HepG2 (cell line): Measurements from ENCODE around the gene CELF5. TPM values are rescaled to one million over a fixed set of nuclear protein-coding genes. Genes with fewer than 3 reads are reported as not detected.
A peak's percentile ranks its signal among the peaks of the same experiment; 100 is the strongest.

Experiments
- ATAC-seq: fragments of 200-7000 bp; cut with Tn5 transposase; 3 replicates; pipeline ENCODE4 v1.9.1; 2020; ENCODE audit warnings: mild to moderate bottlenecking, moderate library complexity
- BruUV-seq: library from RNA; stranded (reverse); fragments of 400-500 nt; replicated peaks from 2 replicates; lab custom pipeline; 2021; lab: Mats Ljungman, UMichigan
- CTCF ChIA-PET: fragments of 300-600 bp; formaldehyde crosslinking; extraction: SDS; loops from one replicate; lab custom pipeline; 2021; ENCODE audit warnings: low total read pairs, inconsistent platforms, low intra/inter-chr PET ratio; lab: Yijun Ruan, JAX
- POLR2A ChIA-PET: fragments of 350-600 bp; sonication (Branson Sonifier 250); formaldehyde crosslinking; loops from one replicate; lab custom pipeline; 2020; ENCODE audit warnings: antibody characterized with exemption, inconsistent platforms; lab: Yijun Ruan, JAX
- DNase-seq: peaks from one replicate; pipeline ENCODE4 v3.0.0-alpha.2; 2015; ENCODE audit warnings: low spot score
- FAIRE-seq: peaks from 3 replicates; lab custom pipeline; 2011; peaks lifted over from hg19 to GRCh38; lab: Jason Lieb, UNC
- H2AFZ ChIP-seq: one replicate; pipeline ENCODE4 v1.6.1; 2011; ENCODE audit warnings: low read length, inconsistent platforms
- H3K27ac ChIP-seq: fragments of 300-600 bp; 3 replicates; pipeline ENCODE4 v1.8.0; 2011; ENCODE audit warnings: mixed run types, mild to moderate bottlenecking, mixed read lengths, low read length, inconsistent platforms; ENCODE audit not compliant: insufficient read depth; ENCODE audit errors: extremely low read length
- H3K27me3 ChIP-seq, 2 experiments: fragments of 200-600 bp in 1 of 2; 2 replicates in 1 of 2; 3 replicates in 1 of 2; pipeline versions ENCODE4 v1.6.0 to v1.8.0; 2011; ENCODE audit warnings: low read length in 2 of 2, mild to moderate bottlenecking in 2 of 2, moderate library complexity in 2 of 2, inconsistent platforms in 1 of 2; ENCODE audit not compliant: insufficient read depth in 2 of 2, control insufficient read depth in 1 of 2
- H3K36me3 ChIP-seq, 2 experiments: fragments of 200-600 bp in 1 of 2; replicated peaks in 1 of 2; 2 replicates in 1 of 2; 3 replicates in 1 of 2; pipeline versions ENCODE4 v1.5.1 to v1.8.0; 2011; ENCODE audit warnings: low read length in 2 of 2, inconsistent platforms in 1 of 2; ENCODE audit not compliant: insufficient read depth in 2 of 2, control insufficient read depth in 1 of 2
- H3K4me1 ChIP-seq: 2 replicates; pipeline ENCODE4 v1.5.1; 2012; ENCODE audit warnings: low read length, inconsistent platforms; ENCODE audit not compliant: insufficient read depth
- H3K4me2 ChIP-seq: 2 replicates; pipeline ENCODE4 v1.6.0; 2011; ENCODE audit warnings: low read depth, low read length, inconsistent platforms
- H3K4me3 ChIP-seq, 3 experiments: fragments of 200-600 bp in 1 of 3; sonication (generic), shearing (Covaris generic) in 1 of 3; replicated peaks in 1 of 3; 2 replicates each; pipeline ENCODE4 v1.5.1; 2011 to 2016; ENCODE audit warnings: low read length in 3 of 3, inconsistent platforms in 2 of 3, low read depth in 2 of 3, mild to moderate bottlenecking in 2 of 3, control low read depth in 1 of 3, mixed read lengths in 1 of 3; ENCODE audit not compliant: insufficient read depth in 1 of 3
- H3K79me2 ChIP-seq: one replicate; pipeline ENCODE4 v1.6.1; 2011; ENCODE audit warnings: low read length, inconsistent platforms; ENCODE audit not compliant: insufficient read depth
- H3K9ac ChIP-seq: 2 replicates; pipeline ENCODE4 v1.6.0; 2011; ENCODE audit warnings: mild to moderate bottlenecking, low read depth, low read length, inconsistent platforms; ENCODE audit not compliant: insufficient read depth
- H3K9me3 ChIP-seq: 2 replicates; pipeline ENCODE4 v1.5.1; 2012; ENCODE audit warnings: mild to moderate bottlenecking, low read length
- H4K20me1 ChIP-seq: 2 replicates; pipeline ENCODE4 v1.6.0; 2011; ENCODE audit warnings: inconsistent platforms, mild to moderate bottlenecking, low read length, moderate library complexity; ENCODE audit not compliant: insufficient read depth
- ADNP ChIP-seq: sonication (generic); formaldehyde crosslinking; IDR thresholded peaks from 2 replicates; pipeline ENCODE4 v1.4.0; 2020; ENCODE audit warnings: missing genetic modification reagents
- ATM ChIP-seq: fragments of 450-650 bp; IDR thresholded peaks from 2 replicates; pipeline ENCODE4 v1.7.1; 2017; ENCODE audit warnings: mild to moderate bottlenecking, borderline replicate concordance
- CREBL2 ChIP-seq: sonication (generic); formaldehyde crosslinking; IDR thresholded peaks from 2 replicates; pipeline ENCODE4 v1.8.1; 2023; ENCODE audit warnings: missing genetic modification reagents, mild to moderate bottlenecking, borderline replicate concordance
- GATA4 ChIP-seq: sonication (generic); IDR thresholded peaks from 2 replicates; pipeline ENCODE4 v1.6.1; 2016; ENCODE audit warnings: antibody characterized with exemption, low read depth, borderline replicate concordance
- HDAC2 ChIP-seq: sonication (generic); formaldehyde crosslinking; IDR thresholded peaks from 2 replicates; pipeline ENCODE4 v1.4.0; 2020; ENCODE audit warnings: missing genetic modification reagents
- HMG20A ChIP-seq: IDR thresholded peaks from 2 replicates; pipeline ENCODE4 v1.6.1; 2016; ENCODE audit warnings: borderline replicate concordance
- IKZF1 ChIP-seq: fragments of 450-650 bp; IDR thresholded peaks from 2 replicates; pipeline ENCODE4 v1.7.1; 2016
- IRX3 ChIP-seq: sonication (generic); formaldehyde crosslinking; IDR thresholded peaks from 2 replicates; pipeline ENCODE4 v1.8.1; 2023; ENCODE audit warnings: mild to moderate bottlenecking, low read depth, missing genetic modification reagents, borderline replicate concordance
- NR2C2 ChIP-seq: sonication (generic); formaldehyde crosslinking; IDR thresholded peaks from 2 replicates; pipeline ENCODE4 v1.4.0; 2020; ENCODE audit warnings: missing genetic modification reagents, mild to moderate bottlenecking, moderate library complexity, borderline replicate concordance
- POGK ChIP-seq: sonication (generic); formaldehyde crosslinking; conservative IDR thresholded peaks from 2 replicates; pipeline ENCODE4 v1.8.0; 2022; ENCODE audit warnings: mild to moderate bottlenecking, moderate library complexity, missing genetic modification reagents
- POLR2G ChIP-seq: fragments of 200-400 bp; formaldehyde crosslinking; IDR thresholded peaks from 2 replicates; pipeline ENCODE4 v1.6.1; 2018; ENCODE audit warnings: mild to moderate bottlenecking, low read depth, low read length, moderate library complexity
- PTBP1 ChIP-seq: fragments of 200-400 bp; formaldehyde crosslinking; IDR thresholded peaks from 2 replicates; pipeline ENCODE4 v1.6.1; 2018; ENCODE audit warnings: low read length, low read depth; ENCODE audit not compliant: poor library complexity, severe bottlenecking
- RBM22 ChIP-seq: fragments of 200-400 bp; formaldehyde crosslinking; optimal IDR thresholded peaks from 2 replicates; pipeline ENCODE3; 2017; ENCODE audit warnings: mild to moderate bottlenecking, low read length, moderate library complexity
- RBM39 ChIP-seq: fragments of 200-400 bp; formaldehyde crosslinking; IDR thresholded peaks from one replicate; pipeline ENCODE4 v1.6.1; 2018; ENCODE audit warnings: antibody characterized with exemption, mild to moderate bottlenecking, low read depth, low read length; ENCODE audit not compliant: poor library complexity, severe bottlenecking
- SMC3 ChIP-seq: IDR thresholded peaks from 2 replicates; pipeline ENCODE4 v1.6.1; 2011; ENCODE audit warnings: low read length, improper control_type of control experiment
- SP140L ChIP-seq: sonication (generic); formaldehyde crosslinking; IDR thresholded peaks from 2 replicates; pipeline ENCODE4 v1.4.0; 2020; ENCODE audit warnings: missing genetic modification reagents, borderline replicate concordance
- STAG1 ChIP-seq: sonication (generic); formaldehyde crosslinking; IDR thresholded peaks from 2 replicates; pipeline ENCODE4 v1.4.0; 2020; ENCODE audit warnings: missing genetic modification reagents
- XBP1 ChIP-seq: sonication (generic); formaldehyde crosslinking; IDR thresholded peaks from 2 replicates; pipeline ENCODE4 v1.5.0; 2020; ENCODE audit warnings: missing genetic modification reagents
- ZFP37 ChIP-seq: sonication (generic); formaldehyde crosslinking; IDR thresholded peaks from 2 replicates; pipeline ENCODE4 v1.4.0; 2020; ENCODE audit warnings: missing genetic modification reagents, borderline replicate concordance
- ZMYM3 ChIP-seq: sonication (generic); formaldehyde crosslinking; IDR thresholded peaks from 2 replicates; pipeline ENCODE4 v1.5.1; 2020; ENCODE audit warnings: mild to moderate bottlenecking, missing genetic modification reagents
- ZNF12 ChIP-seq: sonication (generic); formaldehyde crosslinking; IDR thresholded peaks from 2 replicates; pipeline ENCODE4 v1.5.0; 2020; ENCODE audit warnings: missing genetic modification reagents
- ZNF234 ChIP-seq: sonication (generic); formaldehyde crosslinking; conservative IDR thresholded peaks from 2 replicates; pipeline ENCODE4 v1.5.1; 2020; ENCODE audit warnings: mild to moderate bottlenecking, missing genetic modification reagents
- ZNF296 ChIP-seq: sonication (generic); formaldehyde crosslinking; conservative IDR thresholded peaks from 2 replicates; pipeline ENCODE4 v1.5.0; 2020; ENCODE audit warnings: mild to moderate bottlenecking, missing genetic modification reagents
- WGBS: methylation state at CpG from one replicate; pipeline ENCODE4 v1.1.6; 2017; ENCODE audit warnings: low lambda C conversion rate; 5-methylcytosine and 5-hydroxymethylcytosine counted together
- in situ Hi-C: cut with HindIII; loops from 2 replicates; pipeline ENCODE4 v1.10.0; 2017; ENCODE audit warnings: low pct_unique_long_range_greater_than_20kb; ENCODE audit not compliant: extremely low pct_ligation_motif_present
- intact Hi-C: fragments of 100-400 bp; cut with micrococcal nuclease; formaldehyde crosslinking; loops from one replicate; pipeline ENCODE4 v1.10.0; 2022; ENCODE audit not compliant: unreplicated experiment
- polyA plus RNA-seq, 8 experiments: library from polyadenylated mRNA; depleted of rRNA in 3 of 8; stranded (reverse) in 7 of 8; unstranded in 1 of 8; fragments of >200 nt; fragmentation: Illumina TruSeq in 4 of 8; extraction: Trizol in 4 of 8; gene quantifications; 2 replicates each; pipeline versions ENCODE4 v1.2.1 to v1.2.3, GENCODE V29; 2011 to 2016; ENCODE audit warnings: low read depth in 4 of 8, missing spikeins in 1 of 8, mixed read lengths in 1 of 8; ENCODE audit not compliant: insufficient read depth in 1 of 8
- total RNA-seq, 5 experiments: library from RNA; depleted of rRNA; stranded (reverse); fragments of >200 nt; fragmentation: Illumina TruSeq; extraction: Trizol; gene quantifications; 2 replicates each; pipeline ENCODE4 v1.2.3, GENCODE V29; 2016; ENCODE audit warnings: low read depth in 1 of 5
- TF ChIP-seq, protein P1 (sequence below): sonication (generic); formaldehyde crosslinking; conservative IDR thresholded peaks from 2 replicates; pipeline ENCODE4 v1.4.0; 2020; ENCODE audit warnings: missing genetic modification reagents

Gene CELF5
- total and polyA plus RNA-seq, 2 of the 13 experiments (the other 11 are each of a cell fraction or from before 2014, with no cell fraction given): 0.31 to 0.84 TPM

- 0 out of 2 replicates have a peak, but pooled peaks have one; percentile 24 for TF ChIP-seq STAG1 (CRISPR knock-in tag)
- peak; percentile 59 for TF ChIP-seq ZMYM3
- TF ChIP-seq ATM: no peak
- TF ChIP-seq SMC3: peak; percentile 35; the same call in 1 of the 2 replicates
- TF ChIP-seq IKZF1: no peak
- TF ChIP-seq HDAC2 (CRISPR knock-in tag): peak; percentile 25; the same call in 1 of the 2 replicates
- no peak for TF ChIP-seq ZFP37 (CRISPR knock-in tag)
- no peak for TF ChIP-seq ZNF12
- no peak for TF ChIP-seq IRX3 (CRISPR knock-in tag)
Measured at GRCh38 chr19:3250675-3251074, 26.2 kb downstream of the CELF5 start (continued).

DNA sequence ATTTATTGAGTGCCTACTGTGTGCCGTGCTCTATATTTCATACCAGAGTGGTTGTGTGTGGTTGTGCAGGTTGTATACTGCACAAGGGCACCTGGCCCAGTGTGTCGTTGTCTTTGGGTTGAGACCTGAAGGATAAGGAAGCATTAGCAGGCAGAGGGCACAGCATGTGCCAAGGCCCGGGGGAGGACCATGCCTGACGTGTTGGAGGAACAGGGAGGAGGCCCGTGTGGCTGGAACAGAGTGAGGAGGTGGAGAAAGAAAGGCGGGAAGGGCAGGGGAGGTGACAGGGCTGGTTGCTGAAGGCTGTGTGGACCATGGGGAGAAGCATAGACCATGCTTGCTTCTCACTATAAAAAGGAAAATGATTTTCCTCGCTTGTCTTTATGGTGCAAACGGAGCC, 26.8 kb downstream of the CELF5 start:
- intact Hi-C loops (no loop called here), in situ Hi-C loops (no loop called here)
- no peak overlapping the region for H3K4me3 ChIP-seq
- no peak overlapping the region for H2AFZ ChIP-seq
- H4K20me1 ChIP-seq: no peaks in the 10 kb centered on the region
- no peaks in the 10 kb centered on the region; a peak in 2 of 5 replicates for H3K27me3 ChIP-seq
- ATAC-seq (no peak), FAIRE-seq (no peak), DNase-seq (no peak)
- BruUV-seq: no TSS peak
- H3K9ac ChIP-seq: no peak overlapping the region
- no peaks in the 10 kb centered on the region for H3K9me3 ChIP-seq
- ChIA-PET POLR2A (no interaction called here), CTCF (no interaction called here)
- WGBS: 9% methylated on average over 8 of the region's 8 CpGs
- no peaks in the 10 kb centered on the region for H3K4me1 ChIP-seq
- H3K36me3 ChIP-seq: no peaks in the 10 kb centered on the region
- no peak overlapping the region for H3K4me2 ChIP-seq
- H3K27ac ChIP-seq: no peak overlapping the region
- no peaks in the 10 kb centered on the region for H3K79me2 ChIP-seq
- TF ChIP-seq POGK (CRISPR knock-in tag): no peak
- TF ChIP-seq ADNP (CRISPR knock-in tag): no peak
- no peak for TF ChIP-seq CREBL2 (CRISPR knock-in tag)
- no peak for TF ChIP-seq ZNF12
- TF ChIP-seq POLR2G: no peak
- TF ChIP-seq NR2C2 (CRISPR knock-in tag): no peak
- no peak for TF ChIP-seq RBM22
- no peak for TF ChIP-seq ZNF296
- TF ChIP-seq GATA4: no peak
- TF ChIP-seq ZNF234: no peak
- no peak for TF ChIP-seq RBM39
- TF ChIP-seq HMG20A (CRISPR knock-in tag): no peak
- no peak for TF ChIP-seq XBP1
- TF ChIP-seq, protein P1, sequence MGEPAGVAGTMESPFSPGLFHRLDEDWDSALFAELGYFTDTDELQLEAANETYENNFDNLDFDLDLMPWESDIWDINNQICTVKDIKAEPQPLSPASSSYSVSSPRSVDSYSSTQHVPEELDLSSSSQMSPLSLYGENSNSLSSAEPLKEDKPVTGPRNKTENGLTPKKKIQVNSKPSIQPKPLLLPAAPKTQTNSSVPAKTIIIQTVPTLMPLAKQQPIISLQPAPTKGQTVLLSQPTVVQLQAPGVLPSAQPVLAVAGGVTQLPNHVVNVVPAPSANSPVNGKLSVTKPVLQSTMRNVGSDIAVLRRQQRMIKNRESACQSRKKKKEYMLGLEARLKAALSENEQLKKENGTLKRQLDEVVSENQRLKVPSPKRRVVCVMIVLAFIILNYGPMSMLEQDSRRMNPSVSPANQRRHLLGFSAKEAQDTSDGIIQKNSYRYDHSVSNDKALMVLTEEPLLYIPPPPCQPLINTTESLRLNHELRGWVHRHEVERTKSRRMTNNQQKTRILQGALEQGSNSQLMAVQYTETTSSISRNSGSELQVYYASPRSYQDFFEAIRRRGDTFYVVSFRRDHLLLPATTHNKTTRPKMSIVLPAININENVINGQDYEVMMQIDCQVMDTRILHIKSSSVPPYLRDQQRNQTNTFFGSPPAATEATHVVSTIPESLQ: no peak
- TF ChIP-seq SP140L (CRISPR knock-in tag): no peak
- no peak for TF ChIP-seq PTBP1
- TF ChIP-seq, all 625 proteins: peak for 0
